A549 (cell line): ENCODE data around the gene DISC1. TPM values are rescaled to one million over a fixed set of nuclear protein-coding genes. Genes with fewer than 3 reads are reported as not detected.

Source experiments
- ATAC-seq, 2 experiments: fragments of 200-7000 bp in 1 of 2; fragments of >200 bp in 1 of 2; cut with Nextera tagmentation in 1 of 2; cut with Tn5 transposase in 1 of 2; 3 replicates each; pipeline versions ENCODE4 v1.8.0 to v1.9.1; 2018 to 2020; ENCODE audit warnings: mild to moderate bottlenecking in 1 of 2, moderate library complexity in 1 of 2
- CTCF ChIA-PET: fragments of 300-600 bp; sonication (Branson Sonifier 250); formaldehyde crosslinking; extraction: SDS; loops from one replicate; lab custom pipeline; 2021; ENCODE audit warnings: antibody characterized with exemption, inconsistent platforms; lab: Yijun Ruan, JAX
- POLR2A ChIA-PET: fragments of 350-600 bp; formaldehyde crosslinking; extraction: SDS; loops from one replicate; lab custom pipeline; 2021; ENCODE audit warnings: antibody characterized with exemption, inconsistent platforms; lab: Yijun Ruan, JAX
- DNase-seq, 2 experiments: peaks; one replicate each; pipeline versions ENCODE4 v3.0.0 to v3.0.0-alpha.2; 2011 to 2016; ENCODE audit warnings: low read depth in 1 of 2, low spot score in 1 of 2
- FAIRE-seq: peaks from 2 replicates; lab custom pipeline; 2011; peaks lifted over from hg19 to GRCh38; lab: Jason Lieb, UNC
- H3K27ac ChIP-seq, 2 experiments: fragments of >200 bp; sonication (Bioruptor Twin); formaldehyde crosslinking; 3 replicates each; pipeline ENCODE4 v1.5.1; 2016 to 2017
- H3K4me1 ChIP-seq: fragments of >200 bp; sonication (Bioruptor Twin); formaldehyde crosslinking; 3 replicates; pipeline ENCODE4 v1.6.1; 2016
- H3K4me2 ChIP-seq: fragments of >200 bp; sonication (Bioruptor Twin); formaldehyde crosslinking; 3 replicates; pipeline ENCODE4 v1.6.1; 2016
- H3K4me3 ChIP-seq: fragments of >200 bp; sonication (Bioruptor Twin); formaldehyde crosslinking; 3 replicates; pipeline ENCODE4 v1.5.1; 2016
- H3K9me3 ChIP-seq: fragments of >200 bp; sonication (Bioruptor Twin); formaldehyde crosslinking; 3 replicates; pipeline ENCODE4 v1.6.1; 2016
- BCL3 ChIP-seq: fragments of >200 bp; sonication (Bioruptor Twin); formaldehyde crosslinking; IDR thresholded peaks from 3 replicates; pipeline ENCODE4 v1.6.1; 2016
- CTCF ChIP-seq: fragments of >200 bp; sonication (Bioruptor Twin); formaldehyde crosslinking; IDR thresholded peaks from 3 replicates; pipeline ENCODE4 v1.5.1; 2016
- FOSB ChIP-seq: fragments of 250-450 bp; sonication (Bioruptor Pico); IDR thresholded peaks from 2 replicates; pipeline ENCODE4 v1.5.0; 2020; ENCODE audit warnings: mild to moderate bottlenecking, moderate library complexity
- FOXS1 ChIP-seq: fragments of 250-450 bp; sonication (Bioruptor Pico); IDR thresholded peaks from 2 replicates; pipeline ENCODE4 v1.5.0; 2020; ENCODE audit warnings: mild to moderate bottlenecking, moderate library complexity
- HES2 ChIP-seq: fragments of >200 bp; sonication (Bioruptor Twin); formaldehyde crosslinking; IDR thresholded peaks from 2 replicates; pipeline ENCODE4 v1.6.1; 2016
- HOXA7 ChIP-seq: fragments of 250-450 bp; sonication (Bioruptor Pico); IDR thresholded peaks from 2 replicates; pipeline ENCODE4 v1.5.0; 2020; ENCODE audit warnings: mild to moderate bottlenecking, moderate library complexity
- HOXB13 ChIP-seq: fragments of 250-450 bp; sonication (Bioruptor Pico); IDR thresholded peaks from 2 replicates; pipeline ENCODE4 v1.5.0; 2020; ENCODE audit warnings: low read depth, mild to moderate bottlenecking, moderate library complexity
- JUN ChIP-seq, 2 experiments: fragments of >200 bp; sonication (Bioruptor Twin); formaldehyde crosslinking; IDR thresholded peaks; 2 replicates in 1 of 2; 3 replicates in 1 of 2; pipeline ENCODE4 v1.6.1; 2016 to 2017
- JUNB ChIP-seq: fragments of >200 bp; sonication (Bioruptor Twin); formaldehyde crosslinking; IDR thresholded peaks from 2 replicates; pipeline ENCODE4 v1.6.1; 2016
- MYC ChIP-seq: IDR thresholded peaks from 2 replicates; pipeline ENCODE4 v1.6.1; 2012; ENCODE audit warnings: mild to moderate bottlenecking, inconsistent platforms, low read length, improper control_type of control experiment, borderline replicate concordance
- NR3C1 ChIP-seq: fragments of >200 bp; sonication (Bioruptor Twin); formaldehyde crosslinking; IDR thresholded peaks from 3 replicates; pipeline ENCODE4 v1.6.1; 2017
- PBX3 ChIP-seq: IDR thresholded peaks from 2 replicates; pipeline ENCODE4 v1.6.1; 2012
- POLR2AphosphoS2 ChIP-seq: conservative IDR thresholded peaks from 2 replicates; pipeline ENCODE4 v1.6.1; 2012; ENCODE audit warnings: low read length, improper control_type of control experiment, inconsistent platforms
- RAD21 ChIP-seq, 2 experiments: fragments of >200 bp in 1 of 2; sonication (Bioruptor Twin) in 1 of 2; formaldehyde crosslinking in 1 of 2; IDR thresholded peaks in 1 of 2; conservative IDR thresholded peaks in 1 of 2; 2 replicates in 1 of 2; 3 replicates in 1 of 2; pipeline ENCODE4 v1.6.1; 2012 to 2018; ENCODE audit warnings: inconsistent platforms in 1 of 2
- TFCP2L1 ChIP-seq: fragments of 250-450 bp; sonication (Bioruptor Pico); IDR thresholded peaks from 2 replicates; pipeline ENCODE4 v1.5.0; 2021; ENCODE audit warnings: mild to moderate bottlenecking
- ZC3H11A ChIP-seq: fragments of 450-650 bp; IDR thresholded peaks from 2 replicates; pipeline ENCODE4 v1.6.1; 2014; ENCODE audit warnings: antibody characterized with exemption, mild to moderate bottlenecking
- ZNF302 ChIP-seq: fragments of 250-450 bp; sonication (Bioruptor Pico); IDR thresholded peaks from 2 replicates; pipeline ENCODE4 v1.9.0; 2021; ENCODE audit warnings: inconsistent platforms, mild to moderate bottlenecking, moderate library complexity
- WGBS: methylation state at CpG from one replicate; pipeline ENCODE4 v1.1.6; 2017; ENCODE audit errors: missing lambda C conversion rate; 5-methylcytosine and 5-hydroxymethylcytosine counted together
- polyA plus RNA-seq, 4 experiments: library from polyadenylated mRNA; depleted of rRNA in 3 of 4; stranded (reverse); fragments of >200 nt; fragmentation: RNase III in 1 of 4; extraction: RNeasy Plus Mini Kit Qiagen cat#74134 plus additional on column Dnase treatment in 1 of 4; gene quantifications; 2 replicates in 3 of 4; 3 replicates in 1 of 4; pipeline ENCODE4 v1.2.3, GENCODE V29; 2011 to 2017

DISC1 gene
- polyA plus RNA-seq, 2 of the 4 experiments (the other 2 are of a cell fraction), result 0.39 to 0.74 TPM

GRCh38 chr1:231778009-231778719, 151.6 kb downstream of the DISC1 start:
- no peak for FAIRE-seq
- WGBS, result 73% methylated on average over 9 of the region's 9 CpGs
- Histone ChIP-seq H3K4me2 (no peak overlapping the region), H3K27ac (no peak overlapping the region), H3K9me3 (no peaks in the 10 kb centered on the region)
- TF ChIP-seq FOSB (CRISPR knock-in tag), result no peak
- TF ChIP-seq, all 56 proteins: peak for 0
- H3K4me1 ChIP-seq, result peaks cover 11% of the 10 kb centered on the region
- ChIA-PET POLR2A (no interaction called here), CTCF (interaction anchor here (1.5 kb wide), 1 partner anchor 21 kb away, joined by 5 read pairs; no protein-coding TSS in a partner anchor)
- H3K4me3 ChIP-seq, result no peak overlapping the region
- DNase-seq (peak in 1 of 2 experiments; percentile 19), ATAC-seq (no peak)

GRCh38 chr1:231779081-231779480, 152.5 kb downstream of the DISC1 start:
- ChIA-PET CTCF (interaction anchor here (1.5 kb wide), 1 partner anchor 22 kb away, joined by 5 read pairs; no protein-coding TSS in a partner anchor), POLR2A (no interaction called here)
- DNase-seq (no peak), ATAC-seq (no peak), FAIRE-seq (no peak)
- Histone ChIP-seq H3K9me3 (no peaks in the 10 kb centered on the region), H3K27ac (no peak overlapping the region), H3K4me1 (peaks cover 11% of the 10 kb centered on the region), H3K4me2 (no peak overlapping the region), H3K4me3 (no peak overlapping the region)
- TF ChIP-seq TFCP2L1 (CRISPR knock-in tag), result no peak
- no peak for TF ChIP-seq HOXA7
- TF ChIP-seq NR3C1, result no peak
- 97% methylated on average over 3 of the region's 3 CpGs for WGBS

GRCh38 chr1:231781892-231782291, 155.3 kb downstream of the DISC1 start:
- 3% methylated on average over 2 of the region's 2 CpGs for WGBS
- H3K27ac ChIP-seq, result no peak overlapping the region; a peak in 1 of 6 replicates
- H3K4me1 ChIP-seq, result peaks cover 11% of the 10 kb centered on the region
- ChIA-PET POLR2A (no interaction called here), CTCF (interaction anchor here (1.7 kb wide), 1 partner anchor 11 kb away, joined by 4 read pairs; no protein-coding TSS in a partner anchor)
- TF ChIP-seq FOXS1 (no peak), POLR2AphosphoS2 (no peak), BCL3 (no peak), TFCP2L1 (CRISPR knock-in tag) (no peak), JUNB (no peak), HES2 (no peak), RAD21 (conservative IDR thresholded peaks at IDR 0.05 in 1 of 2, IDR thresholded peaks at IDR 0.05 in 1 of 2) (no peak), ZC3H11A (no peak), ZNF302 (no peak), PBX3 (no peak), JUN (IDR thresholded peaks at IDR 0.05) (no peak), FOSB (CRISPR knock-in tag) (no peak), MYC (no peak), HOXB13 (CRISPR knock-in tag) (no peak), CTCF (no peak)
- DNase-seq (no peak), ATAC-seq (no peak), FAIRE-seq (no peak)
- H3K4me3 ChIP-seq, result no peak overlapping the region
- peak overlapping the region; percentile 47 for H3K4me2 ChIP-seq
- no peaks in the 10 kb centered on the region for H3K9me3 ChIP-seq
